NCI-H510A treated with DMSO at 0.1 percent for 48 hours (cell line): Measurements from ENCODE around the gene LRRC75A.
"Not testable (repeated sequence)": the region's sequence is repeated elsewhere in the genome, so short reads cannot be mapped to it uniquely, and the experiment has no call there.

Experiments used
- DNase-seq: peaks from one replicate; lab custom pipeline; 2025; lab: John Stamatoyannopoulos, UW

LRRC75A gene

DNA sequence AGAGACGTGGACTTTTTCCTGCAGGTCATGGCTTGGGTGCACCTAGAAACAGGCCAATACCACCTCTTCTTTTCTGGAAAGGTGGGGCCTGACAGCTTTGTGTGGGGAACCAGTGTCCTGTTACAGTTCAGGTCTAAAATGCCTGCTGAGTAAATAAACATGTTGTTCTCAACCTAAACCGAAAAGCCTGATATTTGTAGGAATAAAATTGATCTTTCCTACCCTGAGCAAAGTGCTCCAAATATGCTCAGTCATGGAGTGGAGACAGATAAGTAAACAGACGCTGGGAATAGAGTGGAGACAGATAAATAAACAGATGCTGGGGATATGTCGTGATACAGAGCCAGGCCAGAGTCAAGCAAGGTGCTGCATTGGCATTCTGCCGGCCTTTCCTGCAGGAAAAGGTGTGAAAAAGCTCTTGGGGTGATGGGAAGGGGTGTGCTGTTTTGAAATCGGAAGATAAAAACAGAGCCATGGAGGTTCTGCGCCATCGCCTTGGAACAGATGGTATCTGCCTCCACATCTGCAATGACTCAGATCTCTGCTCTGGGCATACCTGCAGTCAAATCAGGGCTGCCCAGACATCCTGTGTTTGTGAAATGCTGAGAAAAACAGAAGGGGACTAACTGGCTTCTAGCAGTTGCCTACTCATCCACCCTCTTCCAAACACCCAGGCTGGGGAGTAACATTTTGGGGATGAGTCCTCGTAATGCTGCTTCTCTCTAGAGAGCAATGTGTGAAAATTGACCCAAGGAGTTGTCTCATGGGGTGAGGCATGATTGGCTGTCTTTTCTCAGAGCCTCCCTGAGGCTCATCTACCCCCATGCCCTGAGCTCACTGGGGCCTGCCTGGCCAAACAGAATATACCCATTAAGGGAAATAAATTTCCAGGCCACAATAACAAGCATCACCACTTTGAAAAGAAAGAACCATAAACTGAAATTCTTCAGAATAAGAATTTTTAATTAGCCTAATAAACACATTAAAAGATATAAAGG lies 93.4 kb downstream of the LRRC75A start:
- peak; percentile 52 for DNase-seq

DNA sequence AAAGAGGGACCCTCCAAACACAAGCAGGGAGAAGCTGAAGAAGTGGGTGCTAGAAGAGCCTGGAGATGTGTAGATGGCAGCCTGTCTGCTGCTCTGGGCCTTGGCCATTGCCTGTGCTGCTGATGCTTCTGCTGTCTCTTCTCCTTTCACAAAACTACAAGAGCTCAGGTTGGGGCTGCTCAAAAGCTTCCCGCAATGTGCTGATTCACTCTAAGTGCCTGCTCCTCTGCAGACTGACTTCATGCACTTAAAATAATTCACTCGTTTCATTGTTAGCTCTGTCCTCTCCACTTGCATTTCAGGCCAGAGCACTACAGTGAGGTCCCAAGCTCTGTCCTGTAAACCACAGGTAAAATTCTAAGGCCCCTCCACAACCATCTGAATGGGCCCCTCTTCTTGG lies 95.3 kb downstream of the LRRC75A start:
- not testable (repeated sequence) for DNase-seq

DNA sequence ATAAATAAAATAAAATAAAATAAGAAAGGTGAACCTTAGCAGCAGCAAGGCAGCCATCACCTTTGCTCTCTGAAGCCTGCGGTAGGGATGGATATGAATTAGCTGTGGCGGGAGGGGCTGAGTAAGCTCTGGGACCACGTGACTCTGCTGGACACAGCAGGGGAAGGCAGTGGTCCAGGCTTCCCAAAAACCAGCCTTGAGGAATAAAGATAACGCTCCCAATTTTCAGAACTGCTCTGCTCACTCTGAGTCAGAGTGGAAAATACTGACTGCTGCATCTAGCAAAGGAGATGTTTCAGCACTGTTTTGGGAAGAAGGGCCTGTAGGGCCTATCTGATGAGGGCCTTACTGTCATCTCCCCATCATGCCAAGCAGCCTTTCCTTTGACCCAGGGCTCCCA lies 96.1 kb downstream of the LRRC75A start:
- not testable (repeated sequence) for DNase-seq

DNA sequence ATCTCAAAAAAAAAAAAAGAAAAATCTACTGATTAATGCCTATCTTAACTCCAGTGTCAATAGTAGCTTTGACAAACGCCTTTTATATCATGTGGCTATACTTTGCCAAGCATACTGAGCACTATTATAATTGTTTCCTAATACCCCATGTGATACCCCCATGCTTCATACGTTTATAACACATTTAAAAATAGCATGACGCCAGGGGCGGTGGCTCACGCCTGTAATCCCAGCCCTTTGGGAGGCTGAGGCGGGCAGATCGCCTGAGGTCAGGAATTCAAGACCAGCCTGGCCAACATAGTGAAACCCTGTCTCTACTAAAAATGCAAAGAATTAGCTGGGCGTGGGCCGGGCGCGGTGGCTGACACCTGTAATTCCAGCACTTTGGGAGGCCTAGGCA lies 99.5 kb downstream of the LRRC75A start:
- not testable (repeated sequence) for DNase-seq
